Measurements from ENCODE around the gene ERVW-1. TPM values are rescaled to one million over a fixed set of nuclear protein-coding genes. Genes with fewer than 3 reads are reported as not detected.

The ERVW-1 gene
- total and polyA plus RNA-seq, 2 of the 13 experiments (the other 11 are each of a cell fraction or from before 2014, with no cell fraction given): not detected

DNA sequence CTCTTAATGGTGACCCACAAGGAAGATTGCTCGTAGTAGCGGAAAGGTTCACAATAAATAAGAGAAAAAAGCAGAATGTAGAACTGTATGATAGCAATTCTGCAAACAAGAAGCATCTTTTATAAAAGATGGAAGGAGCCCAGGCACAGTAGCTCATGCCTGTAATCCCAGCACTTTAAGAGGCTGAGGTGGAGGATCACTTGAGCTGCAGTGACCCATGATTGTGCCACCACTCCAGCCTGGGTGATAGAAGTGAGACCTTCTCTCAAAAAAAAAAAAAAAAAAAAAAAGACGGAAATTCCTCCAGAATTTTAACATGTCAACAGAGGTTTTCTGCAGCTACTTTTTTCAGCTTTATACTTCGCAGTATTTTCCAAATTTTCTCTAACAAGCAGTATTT lies 17.2 kb downstream of the ERVW-1 start:
- no peak overlapping the region for H3K4me3 ChIP-seq (replicated peaks in 1 of 3; ENCODE audit: insufficient read depth in 1 of 3, low read depth in 2 of 3, low read length in 3 of 3)
- no peak overlapping the region for H3K27ac ChIP-seq (ENCODE audit: extremely low read length, insufficient read depth, low read length)
- POLR2A ChIA-PET: no interaction called here
- no peaks in the 10 kb centered on the region for H3K9me3 ChIP-seq (ENCODE audit: low read length)
- no TSS peak for BruUV-seq (replicated peaks)
- H3K27me3 ChIP-seq (ENCODE audit: control insufficient read depth in 1 of 2, insufficient read depth in 2 of 2, low read length in 2 of 2): no peaks in the 10 kb centered on the region
- H3K4me1 ChIP-seq (ENCODE audit: insufficient read depth, low read length): no peaks in the 10 kb centered on the region
- H3K79me2 ChIP-seq (ENCODE audit: insufficient read depth, low read length): no peaks in the 10 kb centered on the region
- FAIRE-seq (no peak), DNase-seq (ENCODE audit: low spot score) (no peak), ATAC-seq (no peak)
- no peak overlapping the region for H2AFZ ChIP-seq (ENCODE audit: low read length)
- CTCF ChIA-PET (ENCODE audit: low intra/inter-chr PET ratio, low total read pairs): no interaction called here
- 92% methylated on average over 4 of the region's 4 CpGs for WGBS (ENCODE audit: low lambda C conversion rate)
- TF ChIP-seq MZF1 (CRISPR knock-in tag; IDR thresholded peaks at IDR 0.05; ENCODE audit: borderline replicate concordance) (no peak), TP53 (CRISPR knock-in tag; conservative IDR thresholded peaks at IDR 0.05) (no peak), SMAD9 (CRISPR knock-in tag; IDR thresholded peaks at IDR 0.05) (no peak), SPEN (CRISPR knock-in tag; IDR thresholded peaks at IDR 0.05; ENCODE audit: low read depth) (no peak), GTF2F1 (IDR thresholded peaks at IDR 0.05; ENCODE audit: low read length) (no peak), HMGA1 (CRISPR knock-in tag; conservative IDR thresholded peaks at IDR 0.05) (no peak), SRSF4 (IDR thresholded peaks at IDR 0.05; ENCODE audit: low read depth, low read length, poor library complexity, severe bottlenecking) (no peak), TSC22D2 (CRISPR knock-in tag; IDR thresholded peaks at IDR 0.05; ENCODE audit: borderline replicate concordance) (no peak), ZFP41 (CRISPR knock-in tag; IDR thresholded peaks at IDR 0.05; ENCODE audit: borderline replicate concordance) (no peak), NONO (IDR thresholded peaks at IDR 0.05) (no peak), NONO (CRISPR knock-in tag; conservative IDR thresholded peaks at IDR 0.05) (no peak), SKI (IDR thresholded peaks at IDR 0.05; ENCODE audit: partially characterized antibody) (no peak), CHD4 (IDR thresholded peaks at IDR 0.05; ENCODE audit: borderline replicate concordance, low read length) (no peak)
- TF ChIP-seq, protein P1, sequence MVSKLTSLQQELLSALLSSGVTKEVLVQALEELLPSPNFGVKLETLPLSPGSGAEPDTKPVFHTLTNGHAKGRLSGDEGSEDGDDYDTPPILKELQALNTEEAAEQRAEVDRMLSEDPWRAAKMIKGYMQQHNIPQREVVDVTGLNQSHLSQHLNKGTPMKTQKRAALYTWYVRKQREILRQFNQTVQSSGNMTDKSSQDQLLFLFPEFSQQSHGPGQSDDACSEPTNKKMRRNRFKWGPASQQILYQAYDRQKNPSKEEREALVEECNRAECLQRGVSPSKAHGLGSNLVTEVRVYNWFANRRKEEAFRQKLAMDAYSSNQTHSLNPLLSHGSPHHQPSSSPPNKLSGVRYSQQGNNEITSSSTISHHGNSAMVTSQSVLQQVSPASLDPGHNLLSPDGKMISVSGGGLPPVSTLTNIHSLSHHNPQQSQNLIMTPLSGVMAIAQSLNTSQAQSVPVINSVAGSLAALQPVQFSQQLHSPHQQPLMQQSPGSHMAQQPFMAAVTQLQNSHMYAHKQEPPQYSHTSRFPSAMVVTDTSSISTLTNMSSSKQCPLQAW (CRISPR knock-in tag; IDR thresholded peaks at IDR 0.05): no peak
- TF ChIP-seq, protein P2, sequence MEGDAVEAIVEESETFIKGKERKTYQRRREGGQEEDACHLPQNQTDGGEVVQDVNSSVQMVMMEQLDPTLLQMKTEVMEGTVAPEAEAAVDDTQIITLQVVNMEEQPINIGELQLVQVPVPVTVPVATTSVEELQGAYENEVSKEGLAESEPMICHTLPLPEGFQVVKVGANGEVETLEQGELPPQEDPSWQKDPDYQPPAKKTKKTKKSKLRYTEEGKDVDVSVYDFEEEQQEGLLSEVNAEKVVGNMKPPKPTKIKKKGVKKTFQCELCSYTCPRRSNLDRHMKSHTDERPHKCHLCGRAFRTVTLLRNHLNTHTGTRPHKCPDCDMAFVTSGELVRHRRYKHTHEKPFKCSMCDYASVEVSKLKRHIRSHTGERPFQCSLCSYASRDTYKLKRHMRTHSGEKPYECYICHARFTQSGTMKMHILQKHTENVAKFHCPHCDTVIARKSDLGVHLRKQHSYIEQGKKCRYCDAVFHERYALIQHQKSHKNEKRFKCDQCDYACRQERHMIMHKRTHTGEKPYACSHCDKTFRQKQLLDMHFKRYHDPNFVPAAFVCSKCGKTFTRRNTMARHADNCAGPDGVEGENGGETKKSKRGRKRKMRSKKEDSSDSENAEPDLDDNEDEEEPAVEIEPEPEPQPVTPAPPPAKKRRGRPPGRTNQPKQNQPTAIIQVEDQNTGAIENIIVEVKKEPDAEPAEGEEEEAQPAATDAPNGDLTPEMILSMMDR (CRISPR knock-in tag; IDR thresholded peaks at IDR 0.05): no peak
- intact Hi-C loops (cut with micrococcal nuclease; ENCODE audit: unreplicated experiment): loop anchor here (5.0 to 10.0 kb wide), 3 partner anchors 38 to 594 kb away; partner anchors contain the start of gene MTERF1
- no peaks in the 10 kb centered on the region for H4K20me1 ChIP-seq (ENCODE audit: insufficient read depth, low read length)
- in situ Hi-C loops (cut with HindIII; ENCODE audit: extremely low pct_ligation_motif_present, low pct_unique_long_range_greater_than_20kb): no loop called here
- no peak overlapping the region for H3K4me2 ChIP-seq (ENCODE audit: low read depth, low read length)
- H3K36me3 ChIP-seq (replicated peaks in 1 of 2; ENCODE audit: control insufficient read depth in 1 of 2, insufficient read depth in 2 of 2, low read length in 2 of 2): peaks cover 7 to 15% of the 10 kb centered on the region in 2 experiments; a peak in 4 of 5 replicates
- no peak overlapping the region for H3K9ac ChIP-seq (ENCODE audit: insufficient read depth, low read depth, low read length)
